HG02981 (cell line): ENCODE data around the gene SPATS1.
"Not testable (repeated sequence)": the region's sequence is repeated elsewhere in the genome, so short reads cannot be mapped to it uniquely, and the experiment has no call there.

ENCODE experiments used
- ATAC-seq: cut with Tn5 transposase; IDR thresholded peaks from one replicate; pipeline ENCODE4 v1.9.1; 2021; ENCODE audit warnings: mild to moderate bottlenecking, moderate library complexity; ENCODE audit not compliant: unreplicated experiment

The SPATS1 gene

GRCh38 chr6:44311304-44311703, 31.1 kb upstream of the SPATS1 start:
- ATAC-seq = no peak

DNA sequence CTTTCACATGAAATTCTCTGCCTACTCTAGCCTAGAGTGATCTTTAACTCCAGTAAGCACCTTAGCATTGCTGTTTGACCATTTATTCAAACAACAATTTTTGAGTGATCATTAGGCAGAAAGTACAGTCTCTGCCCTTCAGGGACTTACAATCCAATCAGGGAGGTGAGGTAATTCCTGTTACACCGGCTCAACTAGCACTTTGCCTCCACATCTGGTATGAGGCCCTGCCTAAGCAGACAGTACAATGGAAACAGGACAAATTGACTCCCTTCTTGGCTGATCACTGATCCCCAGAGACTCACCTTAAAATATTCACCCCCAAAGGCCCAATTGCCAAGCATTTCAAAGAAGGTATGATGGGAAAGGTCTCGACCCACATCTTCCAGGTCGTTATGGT, 30.7 kb upstream of the SPATS1 start:
- ATAC-seq = no peak

- peak; percentile 96 for ATAC-seq
Observed at GRCh38 chr6:44312901-44313788, 29.3 kb upstream of the SPATS1 start, which contains the start of gene AARS2. Gene AARS2, minus strand, starts transcription at chr6:44313347. Its CDS starts 24 bp downstream, at chr6:44313323.

DNA sequence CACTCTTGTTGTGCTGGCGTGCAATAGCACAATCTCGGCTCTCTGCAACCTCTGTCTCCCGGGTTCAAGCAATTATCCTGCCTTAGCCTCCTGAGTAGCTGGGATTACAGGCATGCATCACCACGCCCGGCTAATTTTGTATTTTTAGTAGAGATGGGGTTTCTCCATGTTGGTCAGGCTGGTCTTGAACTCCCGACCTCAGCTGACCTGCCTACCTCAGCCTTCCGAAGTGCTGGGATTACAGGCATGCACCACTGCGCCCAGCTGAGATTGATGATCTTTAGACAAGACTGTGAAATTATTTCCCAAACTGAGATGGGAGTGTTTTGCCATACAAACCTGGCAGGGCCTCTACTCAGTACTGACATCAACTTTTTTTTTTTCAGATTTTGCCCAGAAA, 27.8 kb upstream of the SPATS1 start:
- not testable (repeated sequence) for ATAC-seq

DNA sequence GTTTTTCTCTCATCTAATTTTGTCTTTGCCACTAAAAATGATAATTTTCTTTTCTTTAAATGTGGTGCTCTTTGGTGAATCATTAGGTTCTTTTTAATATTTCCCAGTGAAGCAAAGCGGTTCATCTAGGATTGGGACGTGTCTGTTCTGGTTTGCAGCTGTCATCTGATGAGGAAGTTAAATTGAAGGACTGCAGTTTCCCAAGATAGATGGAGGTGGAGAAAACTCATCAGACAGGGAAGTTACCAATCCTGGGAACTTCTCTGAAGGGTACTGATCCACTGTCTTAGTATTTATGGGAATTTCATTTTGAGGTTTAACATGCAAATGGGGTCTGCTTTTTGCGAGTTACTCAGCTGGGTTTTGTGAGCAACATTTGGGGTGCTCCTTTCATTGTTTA, 26.9 kb upstream of the SPATS1 start:
- ATAC-seq = no peak

DNA sequence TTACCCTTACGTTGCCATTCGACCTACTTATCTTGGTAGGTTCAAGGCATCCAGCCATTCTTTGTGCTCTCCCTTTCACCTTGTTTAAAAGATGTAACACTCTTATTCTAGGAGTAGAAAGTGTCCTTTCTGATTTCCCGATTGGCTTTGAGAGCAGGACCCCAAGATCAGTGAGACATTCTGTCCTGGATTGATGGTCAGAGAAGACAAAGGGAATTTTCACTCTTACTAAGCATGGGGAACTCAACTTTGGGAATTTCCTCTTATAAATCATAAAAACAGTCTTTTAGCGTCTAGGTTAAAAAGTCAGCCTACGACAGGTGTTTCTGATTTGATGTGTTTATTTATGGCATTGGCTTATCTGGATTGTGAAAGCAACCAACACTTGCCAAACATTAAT, 26.5 kb upstream of the SPATS1 start:
- ATAC-seq = no peak

- ATAC-seq = no peak
Observed at GRCh38 chr6:44316481-44316880, 26.0 kb upstream of the SPATS1 start.

DNA sequence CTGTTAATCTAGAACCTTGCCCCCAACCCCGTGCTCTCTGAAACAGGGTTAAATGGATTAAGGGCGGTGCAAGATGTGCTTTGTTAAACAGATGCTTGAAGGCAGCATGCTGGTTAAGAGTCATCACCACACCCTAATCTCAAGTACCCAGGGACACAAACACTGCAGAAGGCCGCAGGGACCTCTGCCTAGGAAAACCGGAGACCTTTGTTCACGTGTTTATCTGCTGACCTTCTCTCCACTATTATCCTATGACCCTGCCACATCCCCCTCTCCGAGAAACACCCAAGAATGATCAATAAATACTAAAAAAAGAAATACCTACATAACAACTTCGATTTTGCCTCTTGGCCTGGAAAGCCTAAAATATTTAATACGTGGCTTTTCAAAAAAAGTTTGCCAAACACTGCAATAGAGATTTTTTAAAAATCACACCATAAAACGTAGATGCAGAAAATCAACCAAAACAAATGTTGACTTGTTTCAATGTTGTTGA, 25.3 kb upstream of the SPATS1 start:
- not testable (repeated sequence) for ATAC-seq

- ATAC-seq = no peak
Observed at GRCh38 chr6:44321210-44321609, 21.2 kb upstream of the SPATS1 start.

GRCh38 chr6:44327096-44327495, 15.4 kb upstream of the SPATS1 start:
- no peak for ATAC-seq

DNA sequence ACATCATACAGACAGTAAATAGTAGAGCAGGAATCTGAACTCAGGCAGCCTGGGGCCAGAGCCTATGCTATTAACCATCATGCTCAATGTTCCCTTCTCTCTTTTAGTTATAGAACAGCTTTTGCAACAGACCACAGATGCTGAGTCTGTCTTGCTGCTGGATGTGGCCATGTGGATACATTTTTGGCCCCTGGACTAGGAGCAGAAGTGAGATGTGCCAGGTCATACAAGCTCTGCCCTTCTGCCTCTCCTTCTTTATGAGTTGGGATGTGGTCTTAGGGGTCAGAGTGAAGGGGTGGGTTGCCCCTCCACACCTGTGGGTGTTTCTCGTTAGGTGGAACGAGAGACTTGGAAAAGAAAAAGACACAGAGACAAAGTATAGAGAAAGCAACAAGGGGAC, 14.7 kb upstream of the SPATS1 start:
- no peak for ATAC-seq

DNA sequence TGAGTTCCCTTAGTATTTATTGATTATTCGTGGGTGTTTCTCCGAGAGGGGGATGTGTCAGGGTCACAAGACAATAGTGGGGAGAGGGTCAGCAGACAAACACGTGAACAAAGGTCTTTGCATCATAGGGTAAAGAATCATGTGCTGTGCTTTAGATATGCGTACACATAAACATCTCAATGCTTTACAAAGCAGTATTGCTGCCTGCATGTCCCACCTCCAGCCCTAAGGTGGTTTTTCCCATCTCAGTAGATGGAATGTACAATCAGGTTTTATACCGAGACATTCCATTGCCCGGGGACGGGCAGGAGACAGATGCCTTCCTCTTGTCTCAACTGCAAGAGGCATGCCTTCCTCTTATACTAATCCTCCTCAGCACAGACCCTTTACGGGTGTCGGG, 14.2 kb upstream of the SPATS1 start:
- not testable (repeated sequence) for ATAC-seq

- no peak for ATAC-seq
Observed at GRCh38 chr6:44329858-44330257, 12.6 kb upstream of the SPATS1 start.

- no peak for ATAC-seq
Observed at GRCh38 chr6:44332585-44332984, 9.9 kb upstream of the SPATS1 start.

DNA sequence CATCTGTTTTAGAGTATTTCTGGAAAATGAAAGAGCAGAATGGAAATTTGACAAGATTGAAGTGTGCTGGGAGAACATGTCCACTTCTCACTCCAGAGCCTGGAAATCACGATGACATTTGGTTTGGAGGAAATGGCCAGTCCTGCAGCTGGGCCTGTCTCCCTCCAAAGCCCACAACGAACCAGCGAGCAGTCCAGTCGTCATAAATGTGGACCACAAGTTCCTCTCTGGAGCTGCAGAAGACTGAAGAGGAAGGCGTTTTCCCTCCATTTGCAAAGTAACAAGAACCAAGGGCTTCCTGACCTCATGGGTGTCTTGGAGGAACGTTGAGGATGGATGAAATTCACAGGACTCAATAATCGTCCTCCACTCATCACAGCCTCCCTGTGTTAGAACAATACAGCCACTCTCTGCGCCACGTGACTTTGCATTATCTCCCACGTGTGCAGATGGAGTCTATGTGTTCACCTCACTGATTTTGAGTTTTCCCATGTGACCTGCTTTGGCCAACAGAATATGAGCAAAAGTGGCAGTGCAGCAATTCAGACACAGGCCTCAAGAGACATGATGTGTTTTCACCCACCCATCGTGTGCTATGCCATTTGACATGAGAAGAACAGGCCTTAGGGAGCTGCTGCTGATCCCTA, 9.1 kb upstream of the SPATS1 start:
- no peak for ATAC-seq

- ATAC-seq = no peak
Observed at GRCh38 chr6:44333942-44334341, 8.5 kb upstream of the SPATS1 start.

- ATAC-seq = no peak
Observed at GRCh38 chr6:44335631-44336030, 6.8 kb upstream of the SPATS1 start.

DNA sequence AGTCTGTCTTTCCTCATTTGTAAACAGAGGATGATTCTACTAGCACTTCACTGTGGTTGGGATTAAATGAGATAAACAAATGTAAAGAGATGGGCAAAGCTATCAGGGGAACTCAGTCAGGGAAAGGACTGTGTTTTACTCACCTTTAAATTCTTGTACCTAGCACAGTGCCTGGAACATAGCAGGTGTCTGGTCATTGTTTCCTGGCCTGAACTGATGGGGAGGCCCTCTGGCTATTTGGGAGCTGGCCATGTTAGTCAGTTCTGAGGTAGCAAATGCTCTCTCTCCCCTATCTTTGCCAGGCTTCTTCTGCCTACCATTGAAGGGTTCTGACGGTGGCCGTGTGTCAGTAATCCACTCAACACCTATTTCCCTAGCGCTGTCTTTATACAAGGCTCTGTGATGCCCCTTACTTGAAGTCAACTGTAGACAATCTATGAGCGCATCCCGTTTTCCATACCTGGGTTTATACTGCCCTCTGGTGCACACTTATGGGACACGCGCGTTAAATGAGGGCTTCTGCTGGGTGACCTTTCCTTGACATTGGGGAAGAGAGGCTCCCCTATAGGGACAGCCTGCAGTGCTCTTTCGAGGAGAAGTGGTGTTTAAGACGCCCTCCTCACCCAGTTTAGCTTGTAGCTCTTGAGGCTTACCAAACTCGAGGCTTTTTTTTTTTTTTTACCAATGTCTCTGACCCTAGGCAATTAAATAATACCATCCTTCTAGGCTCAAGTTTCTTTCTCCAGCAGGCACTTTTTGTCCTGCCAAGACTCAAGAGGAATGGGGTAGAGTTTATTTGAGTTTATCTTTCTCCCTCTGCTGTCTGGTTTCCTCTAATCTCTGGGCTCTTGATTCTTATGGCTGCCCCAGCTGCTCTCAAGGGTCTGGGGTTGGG, 4.0 kb upstream of the SPATS1 start:
- peak; percentile 71 for ATAC-seq

- no peak for ATAC-seq
Observed at GRCh38 chr6:44339301-44339700, 3.1 kb upstream of the SPATS1 start.

GRCh38 chr6:44339763-44340625, 2.5 kb upstream of the SPATS1 start:
- ATAC-seq = no peak
